ENCODE measurements around the gene CRISPLD2. TPM values are rescaled to one million over a fixed set of nuclear protein-coding genes. Genes with fewer than 3 reads are reported as not detected.

The CRISPLD2 gene
- total RNA-seq, 2 donors from 2014 or later, result 1.9 to 4.2 TPM

- DNase-seq (no peak), ATAC-seq (no peak)
- Mint-ChIP-seq H3K36me3 (ENCODE audit: low read depth) (no peaks in the 10 kb centered on the region), H3K27me3 (peaks cover 23% of the 10 kb centered on the region), H3K4me3 (no peak overlapping the region), H3K27ac (no peak overlapping the region), H3K4me1 (peaks cover 3% of the 10 kb centered on the region)
- no peaks in the 10 kb centered on the region for H3K9me3 ChIP-seq (ENCODE audit: control insufficient read depth, low read length, poor library complexity, severe bottlenecking)
Measured at GRCh38 chr16:84947022-84947421, 127.2 kb downstream of the CRISPLD2 start.

DNA sequence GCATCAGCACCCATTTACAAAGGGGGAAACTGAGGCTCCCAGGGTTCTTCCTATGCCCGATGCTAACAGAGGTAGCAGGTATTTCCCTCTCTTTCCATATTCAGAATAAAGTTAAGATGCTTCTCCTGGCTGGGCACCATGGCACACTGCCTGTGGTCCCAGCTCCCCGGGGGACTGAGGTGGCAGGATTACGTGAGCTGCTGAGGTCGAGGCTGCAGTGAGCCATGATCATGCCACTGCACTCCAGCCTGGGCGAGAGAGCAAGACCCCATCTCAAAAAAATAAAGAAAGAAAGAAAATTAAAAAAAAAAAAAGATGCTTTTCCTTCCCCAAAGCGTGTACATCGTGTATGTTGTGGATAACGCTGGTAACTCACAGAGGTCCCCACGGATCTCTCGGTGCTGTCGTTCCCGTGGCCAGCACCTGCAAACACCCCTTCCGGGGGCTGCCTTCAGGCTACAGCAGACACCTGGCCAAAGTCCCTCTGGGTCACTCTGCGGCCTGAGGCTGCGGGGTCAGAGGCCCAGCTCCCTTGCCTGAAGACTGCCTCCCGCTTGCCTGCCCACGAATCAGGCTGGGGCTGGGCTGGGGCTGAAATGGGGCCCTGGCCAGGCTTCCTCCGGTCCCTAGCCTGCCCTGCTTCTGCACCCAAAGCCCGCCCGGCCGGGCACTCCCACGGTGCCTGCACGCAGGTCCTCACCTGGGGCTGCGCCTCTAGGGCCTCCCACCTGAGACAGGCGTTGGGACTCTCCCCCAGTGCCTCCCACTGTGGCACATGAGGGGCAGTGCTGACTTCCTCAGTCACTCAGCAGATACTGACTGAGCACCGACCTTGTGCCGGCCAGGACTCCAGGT, 128.4 kb downstream of the CRISPLD2 start:
- no peak for DNase-seq
- no peak overlapping the region for H3K27ac Mint-ChIP-seq
- H3K27me3 Mint-ChIP-seq, result peaks cover 16% of the 10 kb centered on the region
- no peak for ATAC-seq
- peaks cover 7% of the 10 kb centered on the region for H3K4me1 Mint-ChIP-seq
- H3K36me3 Mint-ChIP-seq (ENCODE audit: low read depth), result no peaks in the 10 kb centered on the region
- no peak overlapping the region for H3K4me3 Mint-ChIP-seq
- H3K9me3 ChIP-seq (ENCODE audit: control insufficient read depth, low read length, poor library complexity, severe bottlenecking), result no peaks in the 10 kb centered on the region

- peak; percentile 17 for ATAC-seq
- H3K27me3 Mint-ChIP-seq, result peaks cover 8% of the 10 kb centered on the region
- H3K4me3 Mint-ChIP-seq, result no peak overlapping the region
- no peak overlapping the region for H3K27ac Mint-ChIP-seq
- H3K9me3 ChIP-seq (ENCODE audit: control insufficient read depth, low read length, poor library complexity, severe bottlenecking), result no peaks in the 10 kb centered on the region
- H3K36me3 Mint-ChIP-seq (ENCODE audit: low read depth), result no peaks in the 10 kb centered on the region
- H3K4me1 Mint-ChIP-seq, result peaks cover 7% of the 10 kb centered on the region
- DNase-seq, result no peak
Measured at GRCh38 chr16:84948851-84949610, 129.2 kb downstream of the CRISPLD2 start.

- no peak for DNase-seq
- no peak overlapping the region for H3K4me3 Mint-ChIP-seq
- no peaks in the 10 kb centered on the region for H3K36me3 Mint-ChIP-seq (ENCODE audit: low read depth)
- no peaks in the 10 kb centered on the region for H3K9me3 ChIP-seq (ENCODE audit: control insufficient read depth, low read length, poor library complexity, severe bottlenecking)
- no peaks in the 10 kb centered on the region for H3K27me3 Mint-ChIP-seq
- peaks cover 7% of the 10 kb centered on the region for H3K4me1 Mint-ChIP-seq
- no peak overlapping the region for H3K27ac Mint-ChIP-seq
- ATAC-seq, result no peak
Measured at GRCh38 chr16:84949772-84950436, 130.1 kb downstream of the CRISPLD2 start.

- ATAC-seq (peak; percentile 53), DNase-seq (peak in 1 of 3 donors; percentile 19)
- Mint-ChIP-seq H3K27me3 (no peaks in the 10 kb centered on the region), H3K36me3 (ENCODE audit: low read depth) (no peaks in the 10 kb centered on the region), H3K4me3 (no peak overlapping the region), H3K4me1 (peaks cover 7% of the 10 kb centered on the region), H3K27ac (no peak overlapping the region)
- no peaks in the 10 kb centered on the region for H3K9me3 ChIP-seq (ENCODE audit: control insufficient read depth, low read length, poor library complexity, severe bottlenecking)
Measured at GRCh38 chr16:84950906-84951305, 131.1 kb downstream of the CRISPLD2 start.

DNA sequence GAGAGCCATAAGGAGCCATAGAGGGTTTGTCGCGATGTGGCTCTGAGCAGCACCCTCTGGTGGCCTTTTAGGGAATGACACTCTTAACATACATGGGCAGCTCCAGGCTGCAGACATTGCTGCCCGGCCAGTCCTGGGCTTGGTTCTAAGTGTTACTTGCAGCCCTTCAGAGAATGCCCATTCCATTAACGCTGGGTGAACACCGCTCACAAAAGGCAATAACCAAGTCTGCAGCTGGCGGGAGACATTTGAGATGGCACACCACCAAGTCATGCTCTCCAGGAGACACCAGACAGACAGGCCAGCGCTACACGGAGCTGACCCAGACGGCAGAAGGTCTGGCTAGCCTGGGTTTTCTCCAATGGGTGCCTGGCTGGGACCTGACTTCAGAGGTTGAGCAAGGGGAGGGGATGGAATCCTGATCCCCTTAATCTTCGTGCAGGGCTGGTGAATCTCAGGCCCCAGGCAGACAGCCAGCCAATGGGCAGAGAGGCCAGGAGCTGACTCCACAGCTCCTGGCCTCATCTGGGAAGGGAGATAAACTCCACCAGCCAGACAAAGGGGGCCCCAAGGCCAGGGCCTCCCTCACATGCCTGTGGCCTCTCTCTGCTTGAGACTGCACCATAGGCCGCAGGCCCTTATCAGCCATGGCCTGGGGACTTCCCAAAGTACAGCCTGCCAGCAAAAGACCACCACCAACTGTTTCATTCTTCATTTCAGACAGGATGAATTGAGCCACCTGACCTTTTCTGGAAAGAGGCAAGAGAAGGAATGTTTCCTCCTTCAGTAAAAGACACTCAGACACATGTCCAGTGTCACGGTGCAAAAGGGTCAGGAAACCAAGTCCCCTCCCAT, 132.8 kb downstream of the CRISPLD2 start:
- Mint-ChIP-seq H3K27ac (no peak overlapping the region), H3K4me3 (no peak overlapping the region), H3K36me3 (ENCODE audit: low read depth) (no peaks in the 10 kb centered on the region), H3K27me3 (no peaks in the 10 kb centered on the region), H3K4me1 (peaks cover 7% of the 10 kb centered on the region)
- DNase-seq (peak; percentile 39 to 66 (median 49)), ATAC-seq (peak; percentile 91)
- H3K9me3 ChIP-seq (ENCODE audit: control insufficient read depth, low read length, poor library complexity, severe bottlenecking), result no peaks in the 10 kb centered on the region

DNA sequence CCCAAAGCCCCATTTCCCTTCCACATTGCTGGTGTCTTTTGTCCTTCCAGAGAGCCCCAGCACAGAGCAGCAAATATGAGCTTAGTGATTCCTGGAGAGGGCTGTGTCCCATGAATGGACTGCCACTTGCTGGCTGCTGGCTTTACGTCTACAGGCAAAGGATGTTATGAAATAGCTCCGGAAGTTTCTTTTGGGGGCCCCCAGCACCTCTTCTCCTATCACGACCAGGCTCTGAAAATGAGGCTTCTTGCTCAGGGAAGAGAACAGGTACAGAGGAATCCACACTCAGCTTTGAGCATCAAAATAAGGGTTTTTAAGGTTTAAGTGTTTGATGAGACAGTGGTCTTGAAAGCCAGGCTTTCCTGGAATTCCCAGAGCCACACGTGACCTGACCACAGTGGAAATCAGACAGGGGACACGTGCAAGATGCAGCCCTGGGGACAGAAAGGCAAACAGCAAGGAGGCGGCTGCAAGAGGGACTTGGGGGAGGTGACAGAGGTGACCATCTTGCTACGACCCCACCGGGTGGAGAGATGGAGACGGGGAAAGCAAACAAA, 133.5 kb downstream of the CRISPLD2 start:
- no peaks in the 10 kb centered on the region for H3K36me3 Mint-ChIP-seq (ENCODE audit: low read depth)
- no peak overlapping the region for H3K4me3 Mint-ChIP-seq
- H3K9me3 ChIP-seq (ENCODE audit: control insufficient read depth, low read length, poor library complexity, severe bottlenecking), result no peaks in the 10 kb centered on the region
- H3K27ac Mint-ChIP-seq, result no peak overlapping the region
- peaks cover 7% of the 10 kb centered on the region for H3K4me1 Mint-ChIP-seq
- ATAC-seq (no peak), DNase-seq (no peak)
- H3K27me3 Mint-ChIP-seq, result no peaks in the 10 kb centered on the region

DNA sequence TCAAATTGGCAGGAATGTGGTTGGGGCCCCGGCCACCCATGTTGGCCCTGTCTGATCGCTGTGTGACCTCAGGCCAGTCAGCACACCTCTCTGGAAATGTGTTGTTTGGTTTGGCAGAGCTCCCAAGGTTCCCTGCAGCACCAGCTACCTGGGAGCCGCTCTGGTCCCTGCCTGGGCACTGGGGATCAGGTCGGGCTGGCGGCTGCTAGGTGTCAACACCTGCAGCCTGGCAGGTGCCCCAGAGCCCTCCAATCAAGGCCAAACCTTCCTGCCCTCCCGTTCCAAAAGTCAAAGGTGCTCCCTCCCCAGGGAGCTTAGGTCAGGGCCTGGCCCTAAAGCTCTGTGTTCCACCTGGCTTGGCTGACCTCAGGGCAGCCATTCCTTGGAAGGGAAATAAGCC, 135.6 kb downstream of the CRISPLD2 start:
- H3K9me3 ChIP-seq (ENCODE audit: control insufficient read depth, low read length, poor library complexity, severe bottlenecking), result no peaks in the 10 kb centered on the region
- DNase-seq (no peak), ATAC-seq (no peak)
- H3K4me1 Mint-ChIP-seq, result peaks cover 6% of the 10 kb centered on the region
- no peaks in the 10 kb centered on the region for H3K27me3 Mint-ChIP-seq
- H3K36me3 Mint-ChIP-seq (ENCODE audit: low read depth), result no peaks in the 10 kb centered on the region
- no peak overlapping the region for H3K27ac Mint-ChIP-seq
- no peak overlapping the region for H3K4me3 Mint-ChIP-seq

DNA sequence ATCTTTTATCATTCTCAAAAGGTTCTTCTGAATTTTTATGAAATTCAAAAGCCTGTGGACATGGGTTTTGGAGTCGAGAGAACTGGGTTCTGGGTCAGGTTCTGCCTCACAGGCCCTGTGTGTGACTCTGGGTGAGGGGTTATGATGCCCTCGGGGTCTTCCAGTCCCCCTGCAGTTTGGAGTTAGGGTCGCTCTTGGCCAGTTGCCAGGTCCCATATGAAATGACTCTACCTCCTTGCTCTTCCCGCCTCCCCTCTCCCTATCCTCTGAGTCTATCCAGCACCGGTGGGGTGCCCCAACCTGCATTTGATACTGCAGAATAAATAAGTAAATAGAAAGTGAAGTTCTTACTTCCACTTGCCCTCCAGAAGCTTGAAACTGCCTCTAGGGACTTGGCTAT, 137.4 kb downstream of the CRISPLD2 start:
- H3K36me3 Mint-ChIP-seq (ENCODE audit: low read depth), result no peaks in the 10 kb centered on the region
- DNase-seq, result no peak
- no peaks in the 10 kb centered on the region for H3K27me3 Mint-ChIP-seq
- H3K9me3 ChIP-seq (ENCODE audit: control insufficient read depth, low read length, poor library complexity, severe bottlenecking), result no peaks in the 10 kb centered on the region
- no peak overlapping the region for H3K27ac Mint-ChIP-seq
- H3K4me1 Mint-ChIP-seq, result peaks cover 4% of the 10 kb centered on the region
- ATAC-seq, result no peak
- H3K4me3 Mint-ChIP-seq, result no peak overlapping the region

DNA sequence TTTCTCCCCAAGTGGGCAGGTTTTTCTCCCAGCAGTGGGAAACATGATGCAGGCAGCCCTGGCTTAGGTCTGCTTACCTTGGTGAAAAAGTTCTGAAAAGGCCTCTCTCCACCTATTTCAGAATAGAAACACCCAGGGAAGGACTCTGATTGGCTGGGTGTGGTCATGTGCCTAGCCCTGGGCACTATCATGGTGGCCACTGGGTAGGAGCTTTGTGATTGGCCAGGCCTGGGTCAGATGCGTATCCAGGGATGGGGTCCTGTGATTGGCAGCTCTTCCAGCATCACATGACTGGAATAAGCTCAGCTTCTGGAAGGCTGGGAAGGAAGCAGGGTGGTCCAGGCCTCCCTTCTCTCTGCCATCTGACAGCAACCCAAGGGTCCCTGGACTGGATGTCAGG, 138.0 kb downstream of the CRISPLD2 start:
- Mint-ChIP-seq H3K4me1 (peaks cover 2% of the 10 kb centered on the region), H3K36me3 (ENCODE audit: low read depth) (no peaks in the 10 kb centered on the region), H3K27ac (no peak overlapping the region), H3K4me3 (no peak overlapping the region), H3K27me3 (peaks cover under 1% of the 10 kb centered on the region)
- ATAC-seq (no peak), DNase-seq (no peak)
- H3K9me3 ChIP-seq (ENCODE audit: control insufficient read depth, low read length, poor library complexity, severe bottlenecking), result no peaks in the 10 kb centered on the region

Data from T-helper 17 cell (primary cell).